Activated CD4-positive, alpha-beta T cell treated with anti-CD3 and anti-CD28 coated beads for 24 hours (primary cell): Measurements from ENCODE around the gene PRRT2.
A peak's percentile ranks its signal among the peaks of the same experiment; 100 is the strongest.
"Not testable (repeated sequence)": the region's sequence is repeated elsewhere in the genome, so short reads cannot be mapped to it uniquely, and the experiment has no call there.

ENCODE experiments used
- DNase-seq, 2 donors: peaks; one replicate each; pipeline ENCODE4 v3.0.0-alpha.2; 2020; ENCODE audit warnings: low read depth in 2 of 2

The PRRT2 gene

DNA sequence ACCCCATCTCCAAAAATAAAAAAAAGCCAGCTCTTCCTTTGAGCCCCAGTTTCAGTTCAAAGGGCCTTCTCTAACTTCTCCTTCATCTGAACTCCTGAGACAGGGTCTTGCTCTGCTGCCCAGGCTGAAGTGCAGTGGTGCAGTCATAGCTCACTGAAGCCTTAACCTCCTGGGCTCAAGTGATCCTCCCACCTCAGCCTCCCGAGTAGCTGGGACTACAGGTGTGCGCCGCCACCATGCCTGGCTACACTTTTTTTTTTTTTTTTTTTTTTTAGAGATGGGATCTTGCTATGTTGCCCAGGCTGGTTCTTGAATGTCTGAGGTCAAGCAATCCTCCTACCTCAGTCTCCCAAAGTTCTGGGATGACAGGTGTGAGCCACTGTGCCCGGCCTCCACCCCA is 21.2 kb downstream of the PRRT2 start:
- not testable (repeated sequence) for DNase-seq

DNA sequence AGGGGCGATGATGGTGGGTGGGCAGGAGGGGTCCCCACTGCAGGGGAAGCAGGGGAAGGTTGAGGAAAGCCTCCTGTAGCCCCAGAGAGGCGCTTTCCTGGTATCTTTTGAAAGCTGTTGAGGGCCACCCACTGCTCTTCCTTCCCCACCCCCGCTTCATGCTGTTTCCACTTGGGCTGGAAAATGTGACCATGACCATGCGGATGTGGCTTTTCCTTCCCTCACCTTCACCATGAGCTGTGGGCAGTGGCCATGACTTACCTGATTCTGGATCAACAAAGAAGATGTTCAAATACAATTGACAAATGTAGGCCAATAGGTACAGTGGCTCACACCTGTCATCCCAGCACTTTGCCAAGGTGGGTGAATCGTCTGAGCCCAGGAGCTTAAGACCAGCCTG is 22.1 kb downstream of the PRRT2 start:
- no peak for DNase-seq

DNA sequence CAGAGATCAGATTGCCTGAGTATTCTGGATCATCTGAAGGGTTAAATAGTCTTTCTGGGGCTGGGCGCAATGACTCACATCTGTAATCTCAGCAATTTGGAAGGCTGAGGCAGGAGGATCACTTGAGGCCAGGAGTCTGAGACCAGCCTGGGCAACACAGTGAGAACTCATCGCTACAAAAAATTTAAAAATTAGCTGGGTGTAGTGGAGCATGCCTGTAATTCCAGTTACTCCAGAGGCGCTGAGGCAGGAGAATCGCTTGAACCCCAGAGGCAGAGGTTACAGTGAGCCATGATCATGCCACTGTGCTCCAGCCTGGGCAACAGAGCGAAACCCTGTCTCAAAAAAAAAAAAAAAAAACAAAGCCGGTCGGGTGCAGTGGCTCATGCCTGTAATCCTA is 23.9 kb downstream of the PRRT2 start:
- DNase-seq = no peak

DNA sequence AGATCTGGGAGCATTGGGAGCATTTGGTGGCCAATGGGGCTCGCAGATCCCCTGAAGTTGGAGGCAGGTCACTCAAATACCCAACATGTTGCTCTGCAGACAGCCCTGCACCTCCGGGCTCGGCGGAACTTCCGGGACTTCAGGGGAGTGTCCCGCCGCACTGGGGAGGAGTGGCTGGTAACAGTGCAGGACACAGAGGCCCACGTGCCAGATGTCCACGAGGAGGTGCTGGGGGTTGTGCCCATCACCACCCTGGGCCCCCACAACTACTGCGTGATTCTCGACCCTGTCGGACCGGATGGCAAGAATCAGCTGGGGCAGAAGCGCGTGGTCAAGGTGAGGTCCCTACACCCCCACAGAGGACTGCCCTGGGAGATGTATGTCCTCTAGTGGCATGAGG is 24.6 kb downstream of the PRRT2 start:
- no peak for DNase-seq

DNA sequence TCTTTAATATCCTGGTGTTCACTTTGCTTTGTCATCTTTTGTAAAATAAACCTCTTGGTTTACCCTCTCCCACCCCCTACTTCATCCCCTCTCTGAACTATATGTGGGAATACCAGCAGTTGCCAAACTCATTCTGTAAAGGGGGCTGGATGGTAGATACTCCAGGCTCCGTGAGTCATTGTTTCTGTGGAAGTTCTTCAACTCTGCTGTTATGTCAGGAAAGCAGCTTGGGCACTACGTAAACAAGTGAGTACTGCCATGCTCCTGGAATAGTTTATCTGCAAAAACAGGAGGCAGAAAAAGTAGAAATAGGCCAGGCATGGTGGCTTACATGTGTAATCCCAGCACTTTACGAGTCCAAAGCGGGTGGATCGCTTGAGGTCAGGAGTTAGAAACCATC is 25.8 kb downstream of the PRRT2 start:
- no peak for DNase-seq

DNA sequence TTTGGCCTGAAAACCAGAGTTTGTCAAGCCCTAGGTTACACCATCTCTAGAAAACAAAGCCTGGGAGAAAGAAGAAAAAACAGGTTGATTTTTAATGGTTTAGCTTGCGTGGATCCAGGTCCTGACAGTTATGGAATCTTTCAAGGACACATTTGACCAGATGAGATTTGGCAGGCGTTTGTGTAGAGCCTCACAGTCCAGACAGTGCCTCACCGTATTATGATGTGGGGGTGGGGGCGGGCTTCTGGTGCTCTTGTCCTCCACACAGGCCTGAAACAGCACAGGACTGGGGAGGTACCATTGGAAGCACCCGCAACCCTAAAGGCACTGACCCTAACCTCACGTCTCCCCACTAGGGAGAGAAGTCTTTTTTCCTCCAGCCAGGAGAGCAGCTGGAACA is 27.8 kb downstream of the PRRT2 start:
- no peak for DNase-seq

DNA sequence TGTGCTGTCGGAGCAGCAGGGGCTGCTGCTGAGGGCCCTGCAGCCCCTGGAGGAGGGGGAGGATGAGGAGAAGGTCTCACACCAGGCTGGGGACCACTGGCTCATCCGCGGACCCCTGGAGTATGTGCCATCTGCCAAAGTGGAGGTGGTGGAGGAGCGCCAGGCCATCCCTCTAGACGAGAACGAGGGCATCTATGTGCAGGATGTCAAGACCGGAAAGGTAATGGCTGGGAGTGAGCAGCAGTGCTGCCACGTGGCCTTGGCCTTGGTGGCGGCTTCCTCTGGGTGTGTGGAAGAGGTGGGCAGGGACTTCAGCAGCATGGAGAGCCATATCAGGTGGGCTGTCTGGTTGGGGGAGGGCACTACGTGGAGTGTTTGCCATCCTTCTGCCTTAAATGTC is 28.2 kb downstream of the PRRT2 start:
- no peak for DNase-seq

DNA sequence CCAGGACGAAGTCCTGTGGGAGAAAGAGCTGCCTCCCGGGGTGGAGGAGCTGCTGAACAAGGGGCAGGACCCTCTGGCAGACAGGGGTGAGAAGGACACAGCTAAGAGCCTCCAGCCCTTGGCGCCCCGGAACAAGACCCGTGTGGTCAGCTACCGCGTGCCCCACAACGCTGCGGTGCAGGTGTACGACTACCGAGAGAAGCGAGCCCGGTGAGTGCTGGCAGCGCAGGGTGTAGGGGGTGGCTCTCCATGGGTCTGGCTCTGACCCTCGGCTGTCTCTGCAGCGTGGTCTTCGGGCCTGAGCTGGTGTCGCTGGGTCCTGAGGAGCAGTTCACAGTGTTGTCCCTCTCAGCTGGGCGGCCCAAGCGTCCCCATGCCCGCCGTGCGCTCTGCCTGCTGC is 29.6 kb downstream of the PRRT2 start:
- DNase-seq = no peak

DNA sequence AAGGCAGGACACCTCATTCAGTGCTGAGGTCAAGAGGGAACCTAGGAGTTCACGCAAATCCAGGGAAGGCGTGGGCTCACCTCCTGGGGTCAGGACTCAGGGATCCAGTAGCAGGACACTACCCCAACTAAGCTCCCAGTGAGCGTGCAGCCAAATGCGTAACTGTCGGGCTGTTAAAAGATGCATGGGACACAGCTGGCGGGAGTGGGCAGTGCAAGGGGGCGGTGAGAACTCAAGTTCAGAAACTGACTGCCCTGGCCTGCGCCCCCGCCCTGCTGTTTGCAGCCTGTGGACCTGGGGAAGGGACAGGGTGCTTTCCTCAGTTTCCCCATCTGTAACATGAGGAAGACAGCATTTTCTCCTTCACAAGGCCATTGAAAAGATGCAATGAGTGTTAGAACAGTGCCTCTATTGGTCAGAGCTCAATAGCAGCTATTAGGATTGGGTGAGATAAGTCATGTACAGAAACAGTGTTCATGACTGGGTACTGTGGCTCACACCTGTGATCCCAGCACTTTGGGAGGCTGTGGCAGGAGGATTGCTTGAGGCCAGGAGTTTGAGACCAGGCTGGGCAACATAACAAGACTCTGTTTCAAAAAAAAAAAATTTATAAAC is 30.8 kb downstream of the PRRT2 start:
- DNase-seq = no peak

DNA sequence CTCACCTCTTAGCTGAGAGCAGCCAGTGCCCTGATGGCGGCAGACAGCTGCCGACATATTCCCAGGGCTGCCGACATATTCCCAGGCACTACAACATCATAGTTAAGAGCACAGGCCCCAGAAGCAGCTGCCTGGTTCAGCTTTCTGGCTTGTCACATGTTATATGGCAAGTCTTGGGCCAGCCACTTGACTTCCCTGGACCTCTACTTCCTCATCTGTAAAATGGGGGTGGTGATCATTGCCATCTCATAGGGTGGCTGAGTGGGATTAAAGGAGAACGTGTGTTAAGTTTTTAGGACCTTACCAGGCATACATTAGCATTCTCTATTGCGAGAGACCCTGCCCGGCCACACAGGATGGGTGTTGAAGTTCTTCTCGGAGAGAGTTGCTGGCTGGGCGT is 31.9 kb downstream of the PRRT2 start:
- DNase-seq = no peak

DNA sequence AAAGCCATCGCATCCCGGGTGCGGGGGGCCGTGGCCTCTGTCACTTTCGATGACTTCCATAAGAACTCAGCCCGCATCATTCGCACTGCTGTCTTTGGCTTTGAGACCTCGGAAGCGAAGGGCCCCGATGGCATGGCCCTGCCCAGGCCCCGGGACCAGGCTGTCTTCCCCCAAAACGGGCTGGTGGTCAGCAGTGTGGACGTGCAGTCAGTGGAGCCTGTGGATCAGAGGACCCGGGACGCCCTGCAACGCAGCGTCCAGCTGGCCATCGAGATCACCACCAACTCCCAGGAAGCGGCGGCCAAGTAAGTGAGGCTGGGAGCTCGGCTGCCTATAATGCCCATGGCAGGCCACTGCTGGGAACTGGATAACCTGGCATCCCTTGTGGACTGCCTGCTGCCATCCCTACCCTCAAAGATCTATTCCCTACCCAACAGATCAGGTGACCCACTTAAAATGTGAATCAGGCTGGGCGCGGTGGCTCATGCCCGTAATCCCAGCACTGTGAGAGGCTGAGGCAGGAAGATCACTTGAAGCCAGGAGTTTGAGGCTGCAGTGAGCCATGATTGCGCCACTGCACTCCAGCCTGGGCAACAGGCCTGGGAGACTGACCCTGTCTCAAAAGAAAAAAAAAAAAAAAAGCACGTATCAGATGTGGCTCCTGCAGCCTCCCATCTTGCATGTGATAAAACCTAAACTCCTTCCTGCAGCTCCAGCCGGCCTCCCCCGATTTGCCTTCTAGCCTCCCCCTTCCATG is 32.8 kb downstream of the PRRT2 start:
- no peak for DNase-seq

DNA sequence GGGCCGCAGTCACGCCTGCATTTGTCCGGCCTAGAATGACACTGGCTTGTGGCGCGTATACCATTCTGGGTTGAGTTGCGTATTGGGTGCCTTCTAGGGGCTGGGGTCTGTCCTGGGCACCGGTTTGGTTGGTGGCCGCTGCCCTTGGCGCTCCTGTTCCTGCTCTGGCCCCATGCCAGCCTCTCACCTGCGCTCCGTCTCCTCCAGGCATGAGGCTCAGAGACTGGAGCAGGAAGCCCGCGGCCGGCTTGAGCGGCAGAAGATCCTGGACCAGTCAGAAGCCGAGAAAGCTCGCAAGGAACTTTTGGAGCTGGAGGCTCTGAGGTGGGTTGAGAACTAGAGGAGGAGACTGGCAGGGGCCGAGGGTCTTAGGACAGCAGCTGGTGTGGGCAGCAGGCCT is 33.7 kb downstream of the PRRT2 start:
- DNase-seq = no peak

DNA sequence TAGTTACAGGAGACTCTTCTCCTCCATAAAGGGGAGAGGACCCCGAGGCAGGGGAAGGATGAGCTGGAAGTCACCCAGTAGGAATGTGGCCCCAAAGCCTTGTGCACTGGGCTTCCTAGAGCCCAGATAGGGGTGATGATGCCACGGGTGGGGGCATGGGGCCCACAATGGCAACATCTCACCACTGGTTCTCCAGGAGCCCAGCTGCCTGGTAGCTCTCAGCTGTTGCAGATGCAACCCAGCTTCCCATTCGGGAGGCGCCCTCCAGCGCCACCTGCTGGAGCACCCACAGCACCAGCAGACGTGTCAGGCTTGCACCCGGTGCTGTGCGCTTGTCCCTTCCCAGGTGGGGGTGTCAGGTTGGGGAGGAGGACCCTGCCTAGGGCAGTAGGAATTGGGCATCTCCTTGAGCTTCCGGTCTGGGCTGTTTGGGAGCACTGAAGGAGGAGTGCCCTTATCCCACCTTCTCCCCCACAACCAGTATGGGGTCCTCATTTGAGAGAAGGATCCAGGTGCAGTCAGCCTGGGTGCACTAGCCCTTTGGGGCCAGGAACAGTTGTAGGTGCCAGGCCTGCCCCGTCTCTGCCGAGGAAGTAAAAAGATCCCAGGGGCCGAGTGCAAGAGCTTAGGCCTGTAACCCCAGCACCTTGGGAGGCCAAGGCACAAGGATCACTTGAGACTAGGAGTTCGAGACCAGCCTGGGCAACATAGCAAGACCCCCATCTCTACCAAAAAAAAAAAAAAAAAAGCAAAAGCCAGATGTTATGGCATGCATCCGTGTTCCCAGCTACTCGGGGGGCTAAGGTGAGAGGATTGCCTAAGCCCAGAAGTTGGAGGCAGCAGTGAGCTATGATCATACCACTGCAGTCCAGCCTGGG is 36.7 kb downstream of the PRRT2 start:
- DNase-seq = peak; percentile 80 to 81

DNA sequence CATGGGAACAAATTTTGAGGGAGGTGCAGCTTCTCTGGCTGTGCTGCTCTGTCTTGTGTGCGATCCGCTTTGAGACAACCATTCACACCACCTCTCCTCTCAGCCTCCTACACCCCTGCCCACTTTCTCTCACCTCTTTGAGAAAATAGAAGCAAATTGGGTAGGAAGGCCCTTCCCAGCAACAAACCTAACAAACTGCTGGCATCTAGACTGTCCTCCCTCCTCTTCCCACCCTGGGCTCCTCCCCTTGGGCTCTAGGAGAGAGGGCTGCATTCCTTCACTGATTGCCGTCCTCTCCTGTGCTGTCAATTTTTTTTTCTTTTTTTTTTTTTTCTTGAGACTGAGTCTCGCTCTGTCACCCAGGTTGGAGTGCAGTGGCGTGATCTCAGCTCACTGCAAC is 37.5 kb downstream of the PRRT2 start:
- DNase-seq = no peak

DNA sequence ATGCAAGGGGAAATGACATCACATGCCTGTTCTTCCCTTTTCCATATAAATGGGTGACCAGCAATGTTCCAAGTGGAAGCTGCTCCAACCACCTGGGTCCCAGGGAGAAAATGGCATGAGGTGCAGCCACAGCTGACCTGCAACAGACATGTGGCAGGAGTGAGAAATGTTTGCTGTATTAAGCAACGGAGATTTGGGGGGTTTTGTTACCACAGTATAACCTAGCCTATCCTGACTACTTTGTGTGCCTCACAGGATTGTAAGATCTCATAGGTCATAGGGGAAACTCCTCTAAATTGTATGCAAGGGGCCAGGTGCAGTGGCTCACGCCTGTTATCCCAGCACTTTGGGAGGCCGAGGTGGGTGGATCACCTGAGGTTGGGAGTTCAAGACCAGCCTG is 39.0 kb downstream of the PRRT2 start:
- DNase-seq = no peak

DNA sequence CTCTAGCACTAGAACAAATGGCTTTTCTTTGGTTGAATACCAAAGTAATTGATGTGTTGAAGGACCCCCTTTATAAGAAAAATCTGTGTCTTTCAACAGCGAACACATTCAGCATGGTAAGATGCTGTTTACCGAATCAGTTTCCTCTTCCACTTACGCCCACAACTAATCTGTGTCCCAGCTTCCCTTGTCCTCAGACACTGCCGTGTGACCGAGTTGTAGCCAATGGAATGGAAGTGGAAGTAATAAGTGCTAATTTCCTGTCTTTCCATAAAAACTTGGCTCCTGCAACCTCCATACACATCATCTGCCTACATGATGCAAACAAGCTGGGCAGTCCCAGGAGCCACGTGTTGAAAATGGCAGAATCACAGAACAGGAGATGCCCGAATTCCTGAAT is 40.7 kb downstream of the PRRT2 start:
- DNase-seq = no peak

DNA sequence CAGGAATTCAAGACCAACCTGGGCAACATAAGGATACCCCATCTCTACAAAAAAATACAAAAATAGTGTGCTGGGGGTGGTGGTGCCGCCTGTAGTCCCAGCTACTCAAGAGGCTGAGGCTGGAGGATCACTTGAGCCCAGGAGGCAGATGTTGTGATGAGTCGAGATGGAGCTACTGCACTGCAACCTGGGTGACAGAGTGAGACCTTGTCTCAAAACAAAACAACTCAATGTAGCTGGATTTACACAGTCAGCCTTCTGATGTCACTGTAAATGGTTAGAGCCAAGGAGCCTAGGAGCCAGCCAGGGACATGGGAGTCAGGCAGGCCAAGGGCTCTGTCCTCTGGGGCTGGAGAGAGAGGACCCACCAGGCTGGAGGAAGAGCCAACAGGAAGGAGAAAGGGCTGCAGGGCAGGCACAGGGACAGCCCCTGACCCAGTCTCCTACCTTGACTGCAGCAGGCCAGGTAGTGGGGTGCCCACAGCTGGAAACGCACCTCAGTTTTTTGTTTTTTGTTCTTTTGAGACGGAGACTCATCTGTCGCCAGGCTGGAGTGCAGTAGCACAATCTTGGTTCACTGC is 42.6 kb downstream of the PRRT2 start:
- no peak for DNase-seq

DNA sequence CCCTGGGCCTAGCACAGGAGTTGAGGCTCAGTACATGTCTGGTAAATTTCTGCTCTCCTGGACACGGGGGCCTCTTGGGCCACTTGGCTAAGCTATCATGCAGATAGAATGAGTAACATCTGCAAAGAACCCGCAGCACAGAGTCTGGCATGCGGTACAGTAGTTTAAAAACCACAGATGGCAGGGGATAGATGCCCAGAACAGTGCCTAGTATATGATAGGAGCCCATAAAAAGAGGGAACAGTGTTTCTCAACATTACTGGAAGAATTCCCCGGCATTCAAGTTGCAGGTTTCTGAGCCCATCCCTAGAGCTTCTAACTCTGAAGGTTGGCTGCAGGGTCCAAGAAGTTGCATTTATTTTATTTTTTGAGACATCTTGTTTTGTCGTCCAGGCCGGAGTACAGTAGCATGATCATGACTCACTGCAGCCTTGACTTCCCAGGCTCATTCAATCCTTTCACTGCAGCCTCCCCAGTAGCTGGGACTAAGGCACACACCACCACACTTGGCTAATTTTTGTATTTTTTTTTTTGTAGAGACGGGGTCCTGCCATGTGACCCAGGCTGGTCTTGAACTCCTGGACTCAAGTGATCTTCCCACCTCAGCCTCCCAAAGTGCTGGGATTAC is 45.3 kb downstream of the PRRT2 start:
- no peak for DNase-seq

DNA sequence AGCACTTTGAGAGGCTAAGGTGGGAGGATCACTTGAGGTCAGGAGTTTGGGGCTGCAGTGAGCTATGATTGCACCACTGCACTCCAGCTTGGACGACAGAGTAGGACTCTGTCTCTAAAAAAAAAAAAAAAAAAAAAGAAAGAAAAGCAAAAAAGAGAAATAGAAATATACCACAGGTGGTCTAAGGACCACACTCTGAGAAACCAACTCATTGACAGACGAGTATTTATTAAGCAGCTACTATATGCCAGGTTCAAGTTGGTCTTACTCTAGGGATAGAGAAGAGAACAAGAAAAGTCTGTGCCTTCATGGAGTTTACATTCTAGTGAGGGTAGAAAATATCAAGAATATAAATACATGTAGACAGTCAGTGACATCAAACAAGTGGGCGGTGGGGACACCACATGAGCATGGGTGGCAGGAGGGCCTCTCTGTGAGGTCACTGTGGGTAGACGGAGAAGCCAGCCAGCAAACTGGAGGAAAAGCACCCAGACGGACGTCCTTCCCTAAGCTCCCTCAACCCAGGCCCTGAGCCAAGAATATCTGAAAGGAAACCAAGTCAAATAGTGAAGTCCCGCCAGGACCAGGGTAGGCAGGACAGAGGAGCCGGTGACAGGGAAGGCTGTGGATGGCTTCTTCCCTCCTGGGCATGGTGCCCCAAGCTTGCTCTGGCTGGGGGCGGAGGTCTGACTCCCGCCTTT is 46.3 kb downstream of the PRRT2 start:
- no peak for DNase-seq

DNA sequence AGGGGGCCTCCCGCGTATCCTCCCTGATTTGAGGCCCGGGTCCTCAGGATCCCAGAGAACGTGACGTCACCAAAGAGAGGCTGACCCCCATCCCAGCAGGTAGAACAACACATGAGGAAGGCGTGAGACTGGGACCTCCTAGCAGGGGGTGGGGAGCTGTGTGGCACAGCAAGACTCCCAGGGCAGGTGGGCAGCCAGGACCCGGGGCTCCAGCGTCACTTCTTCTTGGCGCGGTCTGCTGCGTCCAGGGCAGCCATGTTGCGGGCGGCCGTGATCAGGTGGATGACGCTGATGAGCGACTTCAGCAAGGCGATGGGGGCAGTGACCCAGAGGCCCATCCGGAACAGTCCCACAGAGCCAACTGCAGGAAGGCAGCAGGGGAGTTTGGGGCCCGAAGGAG is 47.0 kb downstream of the PRRT2 start:
- no peak for DNase-seq

DNA sequence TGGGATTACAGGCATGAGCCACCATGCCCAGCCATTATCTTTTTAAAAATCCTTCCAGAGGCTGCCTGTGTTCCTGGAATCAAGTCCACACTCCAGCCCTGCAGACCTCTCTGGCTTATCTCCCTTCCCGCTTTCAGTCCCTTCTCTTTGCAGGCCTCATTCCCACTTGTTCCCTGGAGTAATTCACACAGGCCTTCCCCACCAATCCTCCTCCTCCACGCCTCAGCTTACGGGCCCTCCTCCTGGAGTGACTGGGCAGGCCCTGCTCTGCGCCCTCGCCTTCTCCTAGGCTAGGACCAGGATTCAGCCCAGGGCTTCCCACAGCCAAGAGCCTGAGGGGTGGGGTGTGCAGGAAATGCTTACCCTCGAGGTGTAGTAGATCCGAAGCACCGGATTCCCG is 48.2 kb downstream of the PRRT2 start:
- DNase-seq = no peak
